Subcutaneous abdominal adipose tissue (tissue), 5 donors: ENCODE results near the gene CSTPP1.
A peak's percentile ranks its signal among the peaks of the same experiment; 100 is the strongest.

ENCODE experiments used
- H3K27ac ChIP-seq: one replicate; pipeline ENCODE4 v1.7.0; 2013; ENCODE audit warnings: low read depth, mild to moderate bottlenecking, inconsistent platforms, low read length, moderate library complexity
- H3K27me3 ChIP-seq, 5 donors: one replicate each; pipeline ENCODE4 v1.7.0; 2013; ENCODE audit warnings: low read length in 5 of 5, inconsistent platforms in 1 of 5; ENCODE audit not compliant: control insufficient read depth in 5 of 5, insufficient read depth in 4 of 5
- H3K36me3 ChIP-seq, 5 donors: one replicate each; pipeline ENCODE4 v1.7.0; 2013; ENCODE audit warnings: low read length in 5 of 5; ENCODE audit not compliant: control insufficient read depth in 5 of 5, insufficient read depth in 5 of 5
- H3K4me1 ChIP-seq, 5 donors: one replicate each; pipeline ENCODE4 v1.7.0; 2013; ENCODE audit warnings: low read length in 5 of 5, mild to moderate bottlenecking in 3 of 5, moderate library complexity in 1 of 5; ENCODE audit not compliant: control insufficient read depth in 5 of 5, insufficient read depth in 5 of 5
- H3K4me3 ChIP-seq, 5 donors: one replicate each; pipeline ENCODE4 v1.7.0; 2013; ENCODE audit warnings: low read length in 5 of 5, low read depth in 1 of 5
- H3K9ac ChIP-seq, 5 donors: one replicate each; pipeline ENCODE4 v1.7.0; 2013; ENCODE audit warnings: low read length in 5 of 5, mild to moderate bottlenecking in 4 of 5, moderate library complexity in 3 of 5
- H3K9me3 ChIP-seq, 5 donors: one replicate each; pipeline ENCODE4 v1.7.0; 2013; ENCODE audit warnings: low read length in 5 of 5; ENCODE audit not compliant: control insufficient read depth in 5 of 5
- donor health status: healthy.
- donor health status: healthy.
- donor health status: healthy.
- donor health status: healthy.
- donor health status: healthy.

Gene CSTPP1

GRCh38 chr11:47178737-47179654 lies 242.4 kb downstream of the CSTPP1 start:
- no peak overlapping the region for H3K9ac ChIP-seq
- H3K36me3 ChIP-seq: peaks cover 1 to 13% (median 7%) of the 10 kb centered on the region in 5 donors

GRCh38 chr11:47179655-47179991 lies 243.1 kb downstream of the CSTPP1 start:
- peaks cover 0 to 1% (median 0%) of the 10 kb centered on the region in 5 donors for H3K27me3 ChIP-seq
- no peak overlapping the region for H3K27ac ChIP-seq
- H3K36me3 ChIP-seq: peaks cover 0 to 9% (median 6%) of the 10 kb centered on the region in 5 donors
- H3K9me3 ChIP-seq: no peaks in the 10 kb centered on the region
- H3K4me1 ChIP-seq: peaks cover 11 to 34% (median 32%) of the 10 kb centered on the region in 5 donors
- no peak overlapping the region for H3K4me3 ChIP-seq
- no peak overlapping the region for H3K9ac ChIP-seq

More at GRCh38 chr11:47178737-47179654, 242.4 kb downstream of the CSTPP1 start:
- Histone ChIP-seq H3K27ac (no peak overlapping the region), H3K4me3 (no peak overlapping the region), H3K27me3 (no peaks in the 10 kb centered on the region), H3K9me3 (no peaks in the 10 kb centered on the region), H3K4me1 (peaks cover 11 to 32% (median 31%) of the 10 kb centered on the region in 5 donors)

GRCh38 chr11:47180006-47180787 lies 243.6 kb downstream of the CSTPP1 start:
- H3K27ac ChIP-seq: no peak overlapping the region
- no peaks in the 10 kb centered on the region for H3K9me3 ChIP-seq
- H3K4me3 ChIP-seq: no peak overlapping the region
- H3K4me1 ChIP-seq: peaks cover 11 to 36% (median 34%) of the 10 kb centered on the region in 5 donors
- no peak overlapping the region for H3K9ac ChIP-seq
- peaks cover 0 to 4% (median under 1%) of the 10 kb centered on the region in 5 donors for H3K36me3 ChIP-seq
- peaks cover 0 to 6% (median 4%) of the 10 kb centered on the region in 5 donors for H3K27me3 ChIP-seq

- Histone ChIP-seq H3K4me3 (no peak overlapping the region), H3K9me3 (no peaks in the 10 kb centered on the region), H3K4me1 (peaks cover 6 to 34% (median 30%) of the 10 kb centered on the region in 5 donors), H3K9ac (no peak overlapping the region), H3K27ac (no peak overlapping the region), H3K36me3 (peaks cover 0 to 3% (median 0%) of the 10 kb centered on the region in 5 donors), H3K27me3 (peaks cover 0 to 6% (median 6%) of the 10 kb centered on the region in 5 donors)
Observed at GRCh38 chr11:47181271-47181670, 244.7 kb downstream of the CSTPP1 start.

- peaks cover 8 to 38% (median 36%) of the 10 kb centered on the region in 5 donors for H3K4me1 ChIP-seq
- H3K27me3 ChIP-seq: peaks cover 0 to 6% (median 6%) of the 10 kb centered on the region in 5 donors
- H3K9me3 ChIP-seq: no peaks in the 10 kb centered on the region
- H3K27ac ChIP-seq: no peak overlapping the region
- H3K36me3 ChIP-seq: peaks cover 0 to 3% (median 0%) of the 10 kb centered on the region in 5 donors
- H3K4me3 ChIP-seq: no peak overlapping the region
- no peak overlapping the region for H3K9ac ChIP-seq
Observed at GRCh38 chr11:47182380-47182779, 245.8 kb downstream of the CSTPP1 start.

GRCh38 chr11:47183031-47183856 lies 246.7 kb downstream of the CSTPP1 start:
- Histone ChIP-seq H3K36me3 (peaks cover 0 to 3% (median 0%) of the 10 kb centered on the region in 5 donors), H3K27ac (no peak overlapping the region), H3K9ac (no peak overlapping the region), H3K27me3 (peaks cover 0 to 6% (median 6%) of the 10 kb centered on the region in 5 donors), H3K4me3 (no peak overlapping the region), H3K4me1 (peaks cover 2 to 33% (median 32%) of the 10 kb centered on the region in 5 donors), H3K9me3 (no peaks in the 10 kb centered on the region)

GRCh38 chr11:47183969-47184368 lies 247.4 kb downstream of the CSTPP1 start:
- Histone ChIP-seq H3K27ac (no peak overlapping the region), H3K27me3 (peaks cover 0 to 6% (median 6%) of the 10 kb centered on the region in 5 donors), H3K9me3 (no peaks in the 10 kb centered on the region), H3K36me3 (peaks cover 0 to 3% (median 0%) of the 10 kb centered on the region in 5 donors), H3K9ac (no peak overlapping the region), H3K4me1 (peaks cover 2 to 34% (median 30%) of the 10 kb centered on the region in 5 donors), H3K4me3 (no peak overlapping the region)

- peak overlapping the region in 1 of 5 donors; percentile 73 for H3K9ac ChIP-seq
- H3K36me3 ChIP-seq: peaks cover 0 to 3% (median 0%) of the 10 kb centered on the region in 5 donors
Observed at GRCh38 chr11:47184711-47185304, 248.2 kb downstream of the CSTPP1 start.

More at GRCh38 chr11:47184711-47185304, 248.2 kb downstream of the CSTPP1 start:
- H3K4me1 ChIP-seq: peaks cover 2 to 40% (median 30%) of the 10 kb centered on the region in 5 donors
- peak overlapping the region; percentile 53 to 69 (median 60) for H3K4me3 ChIP-seq
- H3K9me3 ChIP-seq: no peaks in the 10 kb centered on the region
- no peak overlapping the region for H3K27ac ChIP-seq
- H3K27me3 ChIP-seq: peaks cover 0 to 6% (median 6%) of the 10 kb centered on the region in 5 donors
